ENCODE data around the gene CENPF. TPM values are rescaled to one million over a fixed set of nuclear protein-coding genes. Genes with fewer than 3 reads are reported as not detected.

Gene CENPF
- polyA plus RNA-seq, 1 donor from 2014 or later = 5.4 TPM

GRCh38 chr1:214567481-214567980, 35.5 kb upstream of the CENPF start:
- TF ChIP-seq EP300 (conservative IDR thresholded peaks at IDR 0.05; ENCODE audit: poor library complexity, severe bottlenecking) (no peak), TAF1 (IDR thresholded peaks at IDR 0.05; ENCODE audit: low read depth) (no peak)
- Histone ChIP-seq H3K9ac (ENCODE audit: low read length) (no peak overlapping the region), H2AFZ (ENCODE audit: low read depth, low read length) (no peak overlapping the region), H3K36me3 (ENCODE audit: insufficient read depth, low read length) (no peaks in the 10 kb centered on the region), H4K20me1 (ENCODE audit: insufficient read depth) (no peaks in the 10 kb centered on the region), H3K4me3 (ENCODE audit: low read length) (no peak overlapping the region), H3K27me3 (ENCODE audit: insufficient read depth, low read depth, low read length) (no peaks in the 10 kb centered on the region), H3K9me2 (ENCODE audit: insufficient read depth, low read length) (no peaks in the 10 kb centered on the region), H3K79me2 (replicated peaks; ENCODE audit: insufficient read depth, low read length) (no peaks in the 10 kb centered on the region), H3K4me2 (ENCODE audit: low read length) (no peak overlapping the region), H3F3A (ENCODE audit: insufficient read depth, low read length, poor library complexity, severe bottlenecking) (no peaks in the 10 kb centered on the region), H3K9me3 (ENCODE audit: low read length) (no peaks in the 10 kb centered on the region), H3K27ac (ENCODE audit: low read length) (no peak overlapping the region)

DNA sequence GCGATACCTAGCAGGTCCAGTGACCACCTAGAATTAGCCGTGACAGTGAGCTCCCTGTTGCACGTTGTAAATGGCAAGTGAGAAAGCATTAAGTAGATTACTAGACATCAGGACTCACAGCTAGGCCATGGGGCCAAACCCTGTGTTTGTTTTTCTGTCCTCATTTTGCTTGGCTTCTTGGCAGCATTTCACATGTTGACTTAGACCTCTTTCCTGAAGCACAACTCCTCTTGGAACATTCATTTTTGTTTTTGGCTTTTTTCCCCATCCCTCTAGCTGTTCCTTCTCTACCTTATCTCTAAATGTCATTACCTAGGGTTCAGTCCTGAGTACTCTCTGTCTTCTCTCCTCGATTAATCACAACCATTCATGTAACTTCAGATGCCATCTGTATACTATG, 34.7 kb upstream of the CENPF start:
- Histone ChIP-seq H4K20me1 (ENCODE audit: insufficient read depth) (no peaks in the 10 kb centered on the region), H3K27ac (ENCODE audit: low read length) (no peak overlapping the region), H3K36me3 (ENCODE audit: insufficient read depth, low read length) (no peaks in the 10 kb centered on the region), H2AFZ (ENCODE audit: low read depth, low read length) (no peak overlapping the region), H3K4me3 (ENCODE audit: low read length) (no peak overlapping the region), H3K4me2 (ENCODE audit: low read length) (no peak overlapping the region), H3K27me3 (ENCODE audit: insufficient read depth, low read depth, low read length) (no peaks in the 10 kb centered on the region), H3K9me3 (ENCODE audit: low read length) (no peaks in the 10 kb centered on the region), H3F3A (ENCODE audit: insufficient read depth, low read length, poor library complexity, severe bottlenecking) (no peaks in the 10 kb centered on the region), H3K79me2 (replicated peaks; ENCODE audit: insufficient read depth, low read length) (no peaks in the 10 kb centered on the region), H3K9me2 (ENCODE audit: insufficient read depth, low read length) (no peaks in the 10 kb centered on the region), H3K9ac (ENCODE audit: low read length) (no peak overlapping the region)
- TF ChIP-seq REST (IDR thresholded peaks at IDR 0.05; ENCODE audit: borderline replicate concordance) (no peak), POLR2AphosphoS5 (IDR thresholded peaks at IDR 0.05) (no peak)

DNA sequence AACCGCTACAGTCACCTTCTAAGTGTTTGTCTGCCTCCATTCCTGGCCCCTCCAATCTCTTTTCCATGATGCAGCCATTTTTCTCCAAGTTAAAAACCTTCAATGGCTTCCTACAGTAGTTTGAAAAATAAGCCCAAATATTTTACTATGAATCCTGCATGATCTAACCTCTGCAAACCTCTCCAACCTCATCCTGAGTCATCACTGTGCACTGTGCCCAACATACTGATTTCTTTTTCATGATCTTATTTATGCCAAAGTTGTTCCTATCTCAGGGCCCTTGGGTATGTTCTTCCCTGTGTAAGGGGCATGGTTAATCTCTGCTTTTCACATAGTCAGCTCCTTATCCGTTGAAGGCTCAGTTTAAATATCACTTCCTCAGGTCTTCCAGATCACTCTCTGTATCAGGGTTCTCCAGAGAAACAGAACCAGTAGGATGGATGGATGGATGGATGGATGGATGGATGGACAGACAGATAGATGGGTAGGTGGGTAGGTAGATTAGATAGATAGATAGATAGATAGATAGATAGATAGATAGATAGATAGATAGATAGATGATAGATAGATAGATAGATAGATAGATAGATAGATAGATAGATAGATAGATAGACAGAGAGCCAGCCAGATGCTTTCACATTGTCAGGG, 33.5 kb upstream of the CENPF start:
- H3K4me2 ChIP-seq (ENCODE audit: low read length) = no peak overlapping the region
- no peaks in the 10 kb centered on the region for H3K79me2 ChIP-seq (replicated peaks; ENCODE audit: insufficient read depth, low read length)

More for the DNA sequence above, 33.5 kb upstream of the CENPF start:
- Histone ChIP-seq H3K27ac (ENCODE audit: low read length) (no peak overlapping the region), H3F3A (ENCODE audit: insufficient read depth, low read length, poor library complexity, severe bottlenecking) (no peaks in the 10 kb centered on the region), H3K4me3 (ENCODE audit: low read length) (no peak overlapping the region), H3K27me3 (ENCODE audit: insufficient read depth, low read depth, low read length) (no peaks in the 10 kb centered on the region), H3K9ac (ENCODE audit: low read length) (no peak overlapping the region), H3K9me3 (ENCODE audit: low read length) (no peaks in the 10 kb centered on the region), H3K9me2 (ENCODE audit: insufficient read depth, low read length) (no peaks in the 10 kb centered on the region), H2AFZ (ENCODE audit: low read depth, low read length) (no peak overlapping the region), H4K20me1 (ENCODE audit: insufficient read depth) (no peaks in the 10 kb centered on the region), H3K36me3 (ENCODE audit: insufficient read depth, low read length) (no peaks in the 10 kb centered on the region)
- no peak for TF ChIP-seq RAD21 (conservative IDR thresholded peaks at IDR 0.05)
- TF ChIP-seq REST (IDR thresholded peaks at IDR 0.05; ENCODE audit: borderline replicate concordance) = no peak
- no peak for TF ChIP-seq CTCF (IDR thresholded peaks at IDR 0.05; ENCODE audit: poor library complexity, severe bottlenecking)
- TF ChIP-seq SMC3 (conservative IDR thresholded peaks at IDR 0.05; ENCODE audit: poor library complexity) = no peak
- no peak for TF ChIP-seq EZH2 (IDR thresholded peaks at IDR 0.05; ENCODE audit: borderline replicate concordance, insufficient read depth, low read length, poor library complexity, severe bottlenecking)
- no peak for TF ChIP-seq POLR2AphosphoS5 (IDR thresholded peaks at IDR 0.05)
- TF ChIP-seq TAF1 (IDR thresholded peaks at IDR 0.05; ENCODE audit: low read depth) = no peak
- TF ChIP-seq EP300 (conservative IDR thresholded peaks at IDR 0.05; ENCODE audit: poor library complexity, severe bottlenecking) = no peak
- no peak for TF ChIP-seq MXI1 (conservative IDR thresholded peaks at IDR 0.05; ENCODE audit: poor library complexity, severe bottlenecking)

All from neural cell (in vitro differentiated cells).